Gastrocnemius medialis (tissue), 4 donors: ENCODE results near the gene EIF1AD. TPM values are rescaled to one million over a fixed set of nuclear protein-coding genes. Genes with fewer than 3 reads are reported as not detected.

Source experiments
- ATAC-seq, 2 donors: fragments of 150-250 bp; one replicate each; pipeline ENCODE4 v1.9.1; 2016
- DNase-seq, 2 donors: peaks; one replicate each; pipeline ENCODE4 v3.0.0-alpha.2; 2019
- H3K27ac ChIP-seq, 4 donors: fragments of 200-600 bp; sonication (generic); 1 replicate in 1 of 4; 2 replicates in 3 of 4; pipeline ENCODE4 v1.5.1; 2016 to 2018; ENCODE audit warnings: mild to moderate bottlenecking in 2 of 4, moderate library complexity in 1 of 4
- H3K27me3 ChIP-seq, 3 donors: fragments of 200-600 bp; sonication (generic) in 2 of 3; 1 replicate in 1 of 3; 2 replicates in 2 of 3; pipeline versions ENCODE4 v1.5.1 to v1.6.0; 2016 to 2019; ENCODE audit warnings: mild to moderate bottlenecking in 1 of 3, moderate library complexity in 1 of 3
- H3K36me3 ChIP-seq, 2 donors: fragments of 200-600 bp; sonication (generic) in 1 of 2; one replicate each; pipeline ENCODE4 v1.5.1; 2017 to 2018
- H3K4me1 ChIP-seq, 2 donors: fragments of 200-600 bp; sonication (generic) in 1 of 2; one replicate each; pipeline ENCODE4 v1.5.1; 2016 to 2017; ENCODE audit warnings: mild to moderate bottlenecking in 2 of 2
- H3K4me3 ChIP-seq, 4 donors: fragments of 200-600 bp; sonication (generic) in 3 of 4; 1 replicate in 1 of 4; 2 replicates in 3 of 4; pipeline ENCODE4 v1.5.1; 2016 to 2019; ENCODE audit warnings: mild to moderate bottlenecking in 2 of 4
- H3K9me3 ChIP-seq, 3 donors: fragments of 200-600 bp; sonication (generic) in 2 of 3; 1 replicate in 1 of 3; 2 replicates in 2 of 3; pipeline ENCODE4 v1.5.1; 2016 to 2019
- CTCF ChIP-seq, 5 experiments: fragments of 450-650 bp in 3 of 5; fragments of 200-600 bp in 2 of 5; sonication (generic) in 2 of 5; IDR thresholded peaks in 4 of 5; conservative IDR thresholded peaks in 1 of 5; 1 replicate in 4 of 5; 2 replicates in 1 of 5; pipeline ENCODE4 v1.5.1; 2016 to 2019; ENCODE audit warnings: antibody characterized with exemption in 5 of 5, mild to moderate bottlenecking in 3 of 5, moderate library complexity in 3 of 5
- POLR2A ChIP-seq, 2 donors: fragments of 450-650 bp; IDR thresholded peaks; one replicate each; pipeline ENCODE4 v1.6.1; 2017; ENCODE audit warnings: antibody characterized with exemption in 2 of 2, mild to moderate bottlenecking in 2 of 2, moderate library complexity in 2 of 2
- in situ Hi-C, 4 donors: fragments of 200-750 bp; cut with MboI; loops; one replicate each; pipeline versions ENCODE4 v1.15.0 to v1.8.0; 2017; ENCODE audit warnings: low sequenced_read_pairs in 4 of 4
- intact Hi-C: fragments of 100-400 bp; cut with DNase I; formaldehyde crosslinking; loops from one replicate; pipeline ENCODE4 v1.15.1; 2023; ENCODE audit warnings: low total_unique reads
- total RNA-seq, 4 donors: library from RNA; depleted of rRNA; stranded (reverse); fragments of >200 nt; gene quantifications; one replicate each; pipeline versions ENCODE4 v1.1.0 to v1.2.3, GENCODE V29; 2016

EIF1AD gene
- total RNA-seq, 4 donors from 2014 or later = 29.3 to 39.8 (median 35.4) TPM

GRCh38 chr11:65979261-65979759 is 22.6 kb downstream of the EIF1AD start:
- Histone ChIP-seq H3K4me3 (no peak overlapping the region), H3K27ac (peak overlapping the region in 2 of 4 donors; percentile 9 to 26), H3K36me3 (peaks cover 0 to 46% of the 10 kb centered on the region in 2 donors), H3K9me3 (no peaks in the 10 kb centered on the region), H3K4me1 (no peaks in the 10 kb centered on the region), H3K27me3 (no peaks in the 10 kb centered on the region)
- DNase-seq = peak in 1 of 2 donors; percentile 17
- TF ChIP-seq CTCF (IDR thresholded peaks at IDR 0.05 in 4 of 5, conservative IDR thresholded peaks at IDR 0.05 in 1 of 5) (no peak), POLR2A (IDR thresholded peaks at IDR 0.05) (no peak)
- intact Hi-C loops = no loop called here
- ATAC-seq = peak in 1 of 2 donors; percentile 68
- in situ Hi-C loops = loop anchor here in 2 of 4 donors (25.0 kb wide), 1 partner anchor 267 kb away; the partner anchor contains the start of genes KAT5 (in 2 of the 2) and RNASEH2C (in 2 of the 2)

GRCh38 chr11:65978391-65979238 is 23.3 kb downstream of the EIF1AD start:
- ATAC-seq = no peak
- no peak for TF ChIP-seq POLR2A (IDR thresholded peaks at IDR 0.05)
- TF ChIP-seq CTCF (IDR thresholded peaks at IDR 0.05 in 4 of 5, conservative IDR thresholded peaks at IDR 0.05 in 1 of 5) = no peak
- in situ Hi-C loops = loop anchor here in 2 of 4 donors (25.0 kb wide), 1 partner anchor 266 kb away; the partner anchor contains the start of genes KAT5 (in 2 of the 2) and RNASEH2C (in 2 of the 2)

DNA sequence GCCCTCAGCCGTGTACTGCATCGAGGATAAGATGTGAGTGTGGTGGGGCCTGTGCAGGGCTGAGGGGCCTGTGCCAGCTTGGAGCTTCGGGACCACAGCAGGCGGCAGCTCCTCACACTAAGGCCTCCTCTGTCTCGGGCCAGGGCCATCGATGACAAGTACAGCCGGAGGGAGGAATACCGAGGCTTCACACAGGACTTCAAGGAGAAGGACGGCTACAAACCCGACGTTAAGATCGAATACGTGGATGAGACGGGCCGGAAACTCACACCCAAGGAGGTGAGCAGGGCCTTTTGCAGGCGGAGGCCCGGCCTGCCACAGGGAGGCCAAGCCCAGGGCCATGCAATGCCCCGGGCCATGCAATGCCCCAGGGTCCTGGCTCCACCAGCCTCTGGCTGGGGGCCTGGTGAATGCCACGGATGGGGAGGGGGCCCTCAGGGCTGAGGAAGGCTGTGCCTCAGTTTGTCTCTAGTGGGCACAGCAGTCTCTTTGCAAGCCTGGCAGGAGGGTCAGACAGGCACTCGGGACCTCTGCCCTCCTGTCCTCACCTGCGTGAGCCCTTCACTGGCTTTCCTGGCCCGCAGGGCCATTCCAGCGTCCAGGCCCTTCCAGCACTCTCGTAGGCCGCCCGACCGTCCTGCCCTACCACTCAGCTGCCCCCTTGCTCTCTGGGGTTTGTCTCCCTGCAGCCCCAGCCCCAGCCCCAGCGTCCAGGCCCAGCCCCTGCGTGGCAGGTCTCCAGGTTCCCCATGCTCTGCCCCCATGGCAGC is 24.2 kb downstream of the EIF1AD start:
- in situ Hi-C loops = loop anchor here in 2 of 4 donors (25.0 kb wide), 1 partner anchor 266 kb away; the partner anchor contains the start of genes KAT5 (in 2 of the 2) and RNASEH2C (in 2 of the 2)
- H3K27me3 ChIP-seq = no peaks in the 10 kb centered on the region
- TF ChIP-seq POLR2A (IDR thresholded peaks at IDR 0.05) (no peak), CTCF (IDR thresholded peaks at IDR 0.05 in 4 of 5, conservative IDR thresholded peaks at IDR 0.05 in 1 of 5) (no peak)
- ATAC-seq (no peak), DNase-seq (no peak)
- H3K36me3 ChIP-seq = peaks cover 0 to 57% of the 10 kb centered on the region in 2 donors
- no peaks in the 10 kb centered on the region for H3K4me1 ChIP-seq
- no peaks in the 10 kb centered on the region for H3K9me3 ChIP-seq
- H3K27ac ChIP-seq = no peak overlapping the region
- intact Hi-C loops = no loop called here
- no peak overlapping the region for H3K4me3 ChIP-seq

More at GRCh38 chr11:65978391-65979238, 23.3 kb downstream of the EIF1AD start:
- intact Hi-C loops = no loop called here
- H3K4me1 ChIP-seq = no peaks in the 10 kb centered on the region
- H3K36me3 ChIP-seq = peaks cover 0 to 49% of the 10 kb centered on the region in 2 donors
- H3K4me3 ChIP-seq = no peak overlapping the region
- peak overlapping the region in 1 of 4 donors; percentile 26 for H3K27ac ChIP-seq
- no peak for DNase-seq
- H3K9me3 ChIP-seq = no peaks in the 10 kb centered on the region
- H3K27me3 ChIP-seq = no peaks in the 10 kb centered on the region

DNA sequence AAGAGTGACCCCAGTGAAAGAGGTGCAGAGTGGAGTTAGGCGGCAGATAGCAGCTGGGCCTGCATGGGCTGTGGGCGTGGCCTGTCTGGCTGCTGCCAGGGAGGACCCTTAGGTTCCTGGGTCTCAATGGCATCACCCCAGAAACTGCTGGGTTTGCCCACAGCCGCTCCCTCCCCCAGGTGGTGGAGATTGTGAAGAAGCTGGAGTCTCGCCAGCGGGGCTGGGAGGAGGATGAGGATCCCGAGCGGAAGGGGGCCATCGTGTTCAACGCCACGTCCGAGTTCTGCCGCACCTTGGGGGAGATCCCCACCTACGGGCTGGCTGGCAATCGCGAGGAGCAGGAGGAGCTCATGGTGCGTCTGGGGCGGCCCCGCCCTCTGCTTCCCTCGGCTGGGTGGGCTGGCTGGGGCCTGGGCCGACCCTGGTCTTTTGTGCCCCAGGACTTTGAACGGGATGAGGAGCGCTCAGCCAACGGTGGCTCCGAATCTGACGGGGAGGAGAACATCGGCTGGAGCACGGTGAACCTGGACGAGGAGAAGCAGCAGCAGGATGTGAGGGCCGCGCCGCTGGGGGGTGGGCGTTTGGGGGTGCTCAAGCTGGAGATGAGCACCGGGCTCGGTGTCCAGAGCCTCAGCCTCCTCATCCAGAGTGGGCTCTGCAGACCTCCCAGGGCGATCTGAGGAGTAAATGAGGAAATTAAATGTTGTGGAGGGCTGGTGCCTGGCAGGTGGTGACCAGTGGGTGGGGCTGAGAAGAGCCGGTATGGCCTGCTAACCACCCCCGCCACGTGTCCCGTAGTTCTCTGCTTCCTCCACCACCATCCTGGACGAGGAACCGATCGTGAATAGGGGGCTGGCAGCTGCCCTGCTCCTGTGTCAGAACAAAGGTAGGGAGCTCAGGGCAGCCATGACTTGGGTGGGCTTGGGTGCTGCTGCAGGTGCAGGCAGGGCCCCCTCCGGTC is 25.5 kb downstream of the EIF1AD start:
- intact Hi-C loops = no loop called here
- H3K36me3 ChIP-seq = peaks cover 0 to 57% of the 10 kb centered on the region in 2 donors
- in situ Hi-C loops = loop anchor here in 2 of 4 donors (25.0 kb wide), 1 partner anchor 264 kb away; the partner anchor contains the start of genes KAT5 (in 2 of the 2) and RNASEH2C (in 2 of the 2)

More for the DNA sequence above, 25.5 kb downstream of the EIF1AD start:
- ATAC-seq (no peak), DNase-seq (no peak)
- Histone ChIP-seq H3K9me3 (no peaks in the 10 kb centered on the region), H3K4me3 (no peak overlapping the region), H3K4me1 (no peaks in the 10 kb centered on the region), H3K27me3 (no peaks in the 10 kb centered on the region), H3K27ac (no peak overlapping the region)
- TF ChIP-seq CTCF (IDR thresholded peaks at IDR 0.05 in 4 of 5, conservative IDR thresholded peaks at IDR 0.05 in 1 of 5) = no peak
- TF ChIP-seq POLR2A (IDR thresholded peaks at IDR 0.05) = no peak
